ENCODE results near the gene NT5DC4. TPM values are rescaled to one million over a fixed set of nuclear protein-coding genes. Genes with fewer than 3 reads are reported as not detected.

Gene NT5DC4
- total RNA-seq, 2 experiments from 2014 or later, result not detected

DNA sequence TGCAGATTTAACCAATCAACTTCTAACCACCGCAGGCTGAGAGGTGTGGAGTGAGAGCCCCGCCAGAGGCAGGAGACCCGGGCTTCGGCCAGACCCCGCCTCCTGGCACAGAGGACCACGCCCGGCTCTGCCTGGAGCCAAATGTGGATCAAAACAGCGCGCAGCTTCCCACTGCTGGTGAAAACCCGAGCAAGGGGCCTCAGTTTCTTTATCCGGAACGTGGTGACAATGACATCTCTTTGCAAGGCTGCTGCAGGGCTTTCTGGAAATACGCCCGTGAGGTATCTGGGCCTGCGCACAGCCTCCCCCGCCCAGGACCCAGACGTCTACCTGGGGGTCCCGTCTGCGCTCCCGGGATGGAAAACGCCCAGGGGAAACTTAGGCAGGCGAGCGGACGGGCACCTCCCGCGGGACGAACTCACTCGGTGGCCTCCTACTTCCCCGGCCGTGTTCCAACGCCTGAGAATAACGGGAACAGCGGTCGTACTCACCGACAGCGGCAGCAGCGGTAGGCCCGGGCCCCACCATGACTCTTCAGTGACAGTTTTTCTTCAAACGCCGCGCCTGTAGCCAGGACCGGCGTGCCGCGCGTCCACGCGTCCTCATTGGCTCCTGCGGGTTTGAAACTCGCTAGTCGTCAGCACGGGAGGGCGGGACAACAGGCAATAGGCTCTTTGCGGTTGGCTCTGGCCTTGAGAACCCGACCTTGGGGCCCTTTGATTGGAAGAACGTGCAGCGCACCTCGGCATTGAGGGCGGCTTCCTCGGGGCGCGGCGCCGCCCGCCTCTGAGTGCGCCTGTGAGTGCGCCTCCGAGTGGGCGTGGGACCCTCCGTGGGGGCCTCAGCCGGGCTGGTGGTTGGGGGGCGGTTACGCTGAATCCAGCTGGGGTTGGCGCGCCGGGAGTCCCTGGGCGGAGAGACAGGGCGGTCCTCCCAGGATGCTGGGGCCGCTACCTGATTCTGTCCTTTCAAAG lies 43.5 kb downstream of the NT5DC4 start, which contains the start of gene CKAP2L:
CKAP2L (minus strand) TSS at position 539 of the 974 bp plus-strand sequence; CDS start at position 528, 11 bp downstream.
- peak within 1 kb of the TSS; percentile 90 for H3K4me2 ChIP-seq (ENCODE audit: low read length)
- ChIA-PET CTCF (ENCODE audit: unreplicated experiment) (interaction anchor here (0.7 kb wide), 1 partner anchor 15 kb away, joined by 3 read pairs; no protein-coding TSS in a partner anchor), POLR2A (interaction anchor here (0.6 to 1.0 kb wide), 3 partner anchors 27 to 119 kb away, joined by 3 to 4 read pairs (median 3); no protein-coding TSS in a partner anchor)
- peaks cover 25% of the 10 kb centered on the region for H3K4me1 ChIP-seq (ENCODE audit: insufficient read depth, low read length, poor library complexity, severe bottlenecking)
- H3K4me3 ChIP-seq (ENCODE audit: low read depth, low read length, poor library complexity, severe bottlenecking), result peak within 1 kb of the TSS; percentile 82
- H3K27ac ChIP-seq (ENCODE audit: low read depth, low read length, poor library complexity, severe bottlenecking), result peak within 1 kb of the TSS; percentile 75
- H3K9me2 ChIP-seq (ENCODE audit: insufficient read depth, low read length), result no peaks in the 10 kb centered on the region
- H3K9me3 ChIP-seq (ENCODE audit: low read length), result peaks cover 9% of the 10 kb centered on the region; the same call in 1 of the 2 replicates
- DNase-seq (ENCODE audit: low spot score), result peak; percentile 99
- peaks cover 7% of the 10 kb centered on the region; the same call in 1 of the 2 replicates for H4K20me1 ChIP-seq (ENCODE audit: insufficient read depth, low read length)
- H3K36me3 ChIP-seq (ENCODE audit: insufficient read depth, low read length), result peaks cover 36% of the 10 kb centered on the region
- H3K79me2 ChIP-seq (ENCODE audit: insufficient read depth, low read depth, low read length), result peaks cover 38% of the 10 kb centered on the region
- peak within 1 kb of the TSS; percentile 85 for H2AFZ ChIP-seq (ENCODE audit: low read length)
- TSS peak; percentile 68 for BruUV-seq (replicated peaks)
- intact Hi-C loops (cut with micrococcal nuclease; ENCODE audit: unreplicated experiment), result loop anchor here (1.0 to 5.0 kb wide), 3 partner anchors 117 to 882 kb away; partner anchors contain the start of genes ANAPC1 and SLC20A1
- TF ChIP-seq EZH2phosphoT487 (IDR thresholded peaks at IDR 0.05; ENCODE audit: borderline replicate concordance, low read depth, low read length), result no peak
- TF ChIP-seq, protein P1, sequence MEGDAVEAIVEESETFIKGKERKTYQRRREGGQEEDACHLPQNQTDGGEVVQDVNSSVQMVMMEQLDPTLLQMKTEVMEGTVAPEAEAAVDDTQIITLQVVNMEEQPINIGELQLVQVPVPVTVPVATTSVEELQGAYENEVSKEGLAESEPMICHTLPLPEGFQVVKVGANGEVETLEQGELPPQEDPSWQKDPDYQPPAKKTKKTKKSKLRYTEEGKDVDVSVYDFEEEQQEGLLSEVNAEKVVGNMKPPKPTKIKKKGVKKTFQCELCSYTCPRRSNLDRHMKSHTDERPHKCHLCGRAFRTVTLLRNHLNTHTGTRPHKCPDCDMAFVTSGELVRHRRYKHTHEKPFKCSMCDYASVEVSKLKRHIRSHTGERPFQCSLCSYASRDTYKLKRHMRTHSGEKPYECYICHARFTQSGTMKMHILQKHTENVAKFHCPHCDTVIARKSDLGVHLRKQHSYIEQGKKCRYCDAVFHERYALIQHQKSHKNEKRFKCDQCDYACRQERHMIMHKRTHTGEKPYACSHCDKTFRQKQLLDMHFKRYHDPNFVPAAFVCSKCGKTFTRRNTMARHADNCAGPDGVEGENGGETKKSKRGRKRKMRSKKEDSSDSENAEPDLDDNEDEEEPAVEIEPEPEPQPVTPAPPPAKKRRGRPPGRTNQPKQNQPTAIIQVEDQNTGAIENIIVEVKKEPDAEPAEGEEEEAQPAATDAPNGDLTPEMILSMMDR (conservative IDR thresholded peaks at IDR 0.05; ENCODE audit: low read length), result no peak; the same call in 1 of the 2 replicates

GRCh38 chr2:112765251-112765650 lies 44.4 kb downstream of the NT5DC4 start:
- Histone ChIP-seq H3K9me3 (ENCODE audit: low read length) (peaks cover 9% of the 10 kb centered on the region; the same call in 1 of the 2 replicates), H3K4me2 (ENCODE audit: low read length) (peak overlapping the region; percentile 76), H2AFZ (ENCODE audit: low read length) (peak overlapping the region; percentile 85), H3K9me2 (ENCODE audit: insufficient read depth, low read length) (no peaks in the 10 kb centered on the region), H3K79me2 (ENCODE audit: insufficient read depth, low read depth, low read length) (peaks cover 37% of the 10 kb centered on the region), H3K27ac (ENCODE audit: low read depth, low read length, poor library complexity, severe bottlenecking) (peak overlapping the region; percentile 55), H3K4me1 (ENCODE audit: insufficient read depth, low read length, poor library complexity, severe bottlenecking) (peaks cover 34% of the 10 kb centered on the region), H4K20me1 (ENCODE audit: insufficient read depth, low read length) (peaks cover 7% of the 10 kb centered on the region; the same call in 1 of the 2 replicates), H3K36me3 (ENCODE audit: insufficient read depth, low read length) (peaks cover 27% of the 10 kb centered on the region), H3K4me3 (ENCODE audit: low read depth, low read length, poor library complexity, severe bottlenecking) (peak overlapping the region; percentile 82)
- ChIA-PET POLR2A (interaction anchor here (0.6 to 1.0 kb wide), 2 partner anchors 117 to 120 kb away, joined by 3 to 4 read pairs; no protein-coding TSS in a partner anchor), CTCF (ENCODE audit: unreplicated experiment) (no interaction called here)
- TF ChIP-seq, protein P1 (conservative IDR thresholded peaks at IDR 0.05; ENCODE audit: low read length), result no peak
- no peak for TF ChIP-seq EZH2phosphoT487 (IDR thresholded peaks at IDR 0.05; ENCODE audit: borderline replicate concordance, low read depth, low read length)
- peak; percentile 18 for DNase-seq (ENCODE audit: low spot score)
- intact Hi-C loops (cut with micrococcal nuclease; ENCODE audit: unreplicated experiment), result no loop called here
- no TSS peak for BruUV-seq (replicated peaks)

Data from OCI-LY7 (cell line).